Measurements from ENCODE around the gene TBX6. TPM values are rescaled to one million over a fixed set of nuclear protein-coding genes. Genes with fewer than 3 reads are reported as not detected.

The TBX6 gene
- total RNA-seq, 1 experiment from 2014 or later, result 5.1 TPM

DNA sequence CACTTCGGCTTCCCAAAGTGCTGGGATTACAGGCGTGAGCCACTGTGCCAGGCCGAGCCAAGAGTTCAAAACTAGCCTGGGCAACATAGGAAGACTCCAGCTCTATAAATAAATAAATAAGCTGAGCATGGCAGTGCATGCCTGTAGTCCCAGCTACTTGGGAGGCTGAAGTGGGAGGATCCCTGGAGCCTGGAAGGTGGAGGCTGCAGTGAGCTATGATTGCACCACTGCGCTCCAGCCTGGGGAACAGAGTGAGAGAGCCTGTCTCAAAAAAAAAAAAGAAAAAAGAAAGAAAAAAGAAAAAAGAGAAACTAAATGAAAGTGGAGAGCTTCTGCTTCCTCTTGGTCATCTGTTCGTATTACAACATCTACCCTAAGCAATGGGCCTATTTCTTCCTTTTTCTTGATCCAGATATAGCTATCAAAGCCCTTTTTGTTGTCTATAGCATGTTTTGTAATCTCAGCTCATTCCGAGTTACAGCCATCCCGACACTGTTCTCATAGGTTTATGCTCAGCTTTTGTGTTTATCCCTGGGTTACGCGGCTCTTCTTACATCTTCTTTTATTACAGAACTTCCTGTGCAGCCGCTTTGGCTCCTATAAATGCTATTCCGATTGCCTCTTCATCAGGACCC, 45.4 kb upstream of the TBX6 start:
- ChIA-PET CTCF (interaction anchor here (1.5 to 1.8 kb wide), 2 partner anchors 24 to 45 kb away, joined by 5 to 13 read pairs; partner anchors contain the start of genes GDPD3 and TBX6), POLR2A (no interaction called here)
- Mint-ChIP-seq H3K36me3 (no peaks in the 10 kb centered on the region), H3K9me3 (no peaks in the 10 kb centered on the region), H3K4me3 (no peak overlapping the region), H3K27ac (no peak overlapping the region), H3K4me1 (no peaks in the 10 kb centered on the region), H3K27me3 (ENCODE audit: low read depth) (peaks cover 26% of the 10 kb centered on the region)
- DNase-seq (ENCODE audit: low spot score) (no peak), ATAC-seq (no peak)
- no peak for TF ChIP-seq ZNF219 (CRISPR knock-in tag; IDR thresholded peaks at IDR 0.05; ENCODE audit: borderline replicate concordance)

DNA sequence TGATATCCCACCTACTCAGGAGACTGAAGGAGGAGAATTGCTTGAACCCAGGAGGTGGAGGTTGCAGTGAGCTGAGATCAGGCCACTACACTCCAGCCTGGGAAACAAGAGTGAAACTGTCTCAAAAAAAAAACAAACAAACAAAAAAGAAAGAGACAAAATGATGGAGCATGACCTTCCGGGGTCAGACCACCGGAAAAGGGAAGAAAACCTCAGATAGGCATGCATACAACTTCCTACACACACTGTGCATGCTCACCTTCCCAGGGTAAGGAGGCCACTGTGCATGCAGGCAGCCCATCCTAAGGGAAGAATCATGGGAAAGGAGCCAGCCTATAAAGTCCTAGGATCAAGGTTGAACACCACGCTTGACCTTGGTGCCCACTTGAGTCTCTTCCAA, 40.9 kb upstream of the TBX6 start:
- ChIA-PET POLR2A (no interaction called here), CTCF (interaction anchor here (1.6 kb wide), 1 partner anchor 40 kb away, joined by 3 read pairs; no protein-coding TSS in a partner anchor)
- Mint-ChIP-seq H3K27ac (no peak overlapping the region), H3K9me3 (no peaks in the 10 kb centered on the region), H3K36me3 (no peaks in the 10 kb centered on the region), H3K27me3 (ENCODE audit: low read depth) (peaks cover 30% of the 10 kb centered on the region), H3K4me1 (no peaks in the 10 kb centered on the region), H3K4me3 (no peak overlapping the region)
- ATAC-seq (no peak), DNase-seq (ENCODE audit: low spot score) (no peak)
- TF ChIP-seq ETV6 (CRISPR knock-in tag; IDR thresholded peaks at IDR 0.05) (no peak), FOXK1 (CRISPR knock-in tag; IDR thresholded peaks at IDR 0.05) (no peak), TCF7 (CRISPR knock-in tag; IDR thresholded peaks at IDR 0.05; ENCODE audit: low read depth) (no peak), GRHL2 (CRISPR knock-in tag; IDR thresholded peaks at IDR 0.05; ENCODE audit: insufficient replicate concordance, severe bottlenecking) (no peak), ZNF232 (CRISPR knock-in tag; IDR thresholded peaks at IDR 0.05) (no peak), FOXJ3 (CRISPR knock-in tag; IDR thresholded peaks at IDR 0.05; ENCODE audit: borderline replicate concordance) (no peak), KAT7 (CRISPR knock-in tag; IDR thresholded peaks at IDR 0.05; ENCODE audit: borderline replicate concordance) (no peak), SMAD3 (CRISPR knock-in tag; IDR thresholded peaks at IDR 0.05; ENCODE audit: borderline replicate concordance) (no peak), NFE2L1 (CRISPR knock-in tag; IDR thresholded peaks at IDR 0.05) (no peak), ATF1 (CRISPR knock-in tag; IDR thresholded peaks at IDR 0.05) (no peak), NFYB (CRISPR knock-in tag; conservative IDR thresholded peaks at IDR 0.05; ENCODE audit: low read depth) (no peak), MXD4 (CRISPR knock-in tag; IDR thresholded peaks at IDR 0.05; ENCODE audit: borderline replicate concordance) (no peak), OVOL2 (CRISPR knock-in tag; IDR thresholded peaks at IDR 0.05; ENCODE audit: borderline replicate concordance) (no peak), IRF2 (CRISPR knock-in tag; IDR thresholded peaks at IDR 0.05; ENCODE audit: borderline replicate concordance, low read depth) (no peak)
- TF ChIP-seq, protein P1, sequence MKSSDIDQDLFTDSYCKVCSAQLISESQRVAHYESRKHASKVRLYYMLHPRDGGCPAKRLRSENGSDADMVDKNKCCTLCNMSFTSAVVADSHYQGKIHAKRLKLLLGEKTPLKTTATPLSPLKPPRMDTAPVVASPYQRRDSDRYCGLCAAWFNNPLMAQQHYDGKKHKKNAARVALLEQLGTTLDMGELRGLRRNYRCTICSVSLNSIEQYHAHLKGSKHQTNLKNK (CRISPR knock-in tag; IDR thresholded peaks at IDR 0.05), result no peak
- TF ChIP-seq, protein P2, sequence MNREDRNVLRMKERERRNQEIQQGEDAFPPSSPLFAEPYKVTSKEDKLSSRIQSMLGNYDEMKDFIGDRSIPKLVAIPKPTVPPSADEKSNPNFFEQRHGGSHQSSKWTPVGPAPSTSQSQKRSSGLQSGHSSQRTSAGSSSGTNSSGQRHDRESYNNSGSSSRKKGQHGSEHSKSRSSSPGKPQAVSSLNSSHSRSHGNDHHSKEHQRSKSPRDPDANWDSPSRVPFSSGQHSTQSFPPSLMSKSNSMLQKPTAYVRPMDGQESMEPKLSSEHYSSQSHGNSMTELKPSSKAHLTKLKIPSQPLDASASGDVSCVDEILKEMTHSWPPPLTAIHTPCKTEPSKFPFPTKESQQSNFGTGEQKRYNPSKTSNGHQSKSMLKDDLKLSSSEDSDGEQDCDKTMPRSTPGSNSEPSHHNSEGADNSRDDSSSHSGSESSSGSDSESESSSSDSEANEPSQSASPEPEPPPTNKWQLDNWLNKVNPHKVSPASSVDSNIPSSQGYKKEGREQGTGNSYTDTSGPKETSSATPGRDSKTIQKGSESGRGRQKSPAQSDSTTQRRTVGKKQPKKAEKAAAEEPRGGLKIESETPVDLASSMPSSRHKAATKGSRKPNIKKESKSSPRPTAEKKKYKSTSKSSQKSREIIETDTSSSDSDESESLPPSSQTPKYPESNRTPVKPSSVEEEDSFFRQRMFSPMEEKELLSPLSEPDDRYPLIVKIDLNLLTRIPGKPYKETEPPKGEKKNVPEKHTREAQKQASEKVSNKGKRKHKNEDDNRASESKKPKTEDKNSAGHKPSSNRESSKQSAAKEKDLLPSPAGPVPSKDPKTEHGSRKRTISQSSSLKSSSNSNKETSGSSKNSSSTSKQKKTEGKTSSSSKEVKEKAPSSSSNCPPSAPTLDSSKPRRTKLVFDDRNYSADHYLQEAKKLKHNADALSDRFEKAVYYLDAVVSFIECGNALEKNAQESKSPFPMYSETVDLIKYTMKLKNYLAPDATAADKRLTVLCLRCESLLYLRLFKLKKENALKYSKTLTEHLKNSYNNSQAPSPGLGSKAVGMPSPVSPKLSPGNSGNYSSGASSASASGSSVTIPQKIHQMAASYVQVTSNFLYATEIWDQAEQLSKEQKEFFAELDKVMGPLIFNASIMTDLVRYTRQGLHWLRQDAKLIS (CRISPR knock-in tag; IDR thresholded peaks at IDR 0.05; ENCODE audit: borderline replicate concordance), result no peak
- TF ChIP-seq, protein P3, sequence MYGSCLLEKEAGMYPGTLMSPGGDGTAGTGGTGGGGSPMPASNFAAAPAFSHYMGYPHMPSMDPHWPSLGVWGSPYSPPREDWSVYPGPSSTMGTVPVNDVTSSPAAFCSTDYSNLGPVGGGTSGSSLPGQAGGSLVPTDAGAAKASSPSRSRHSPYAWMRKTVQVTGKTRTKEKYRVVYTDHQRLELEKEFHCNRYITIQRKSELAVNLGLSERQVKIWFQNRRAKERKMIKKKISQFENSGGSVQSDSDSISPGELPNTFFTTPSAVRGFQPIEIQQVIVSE (CRISPR knock-in tag; IDR thresholded peaks at IDR 0.05; ENCODE audit: borderline replicate concordance), result no peak
- TF ChIP-seq, protein P4, sequence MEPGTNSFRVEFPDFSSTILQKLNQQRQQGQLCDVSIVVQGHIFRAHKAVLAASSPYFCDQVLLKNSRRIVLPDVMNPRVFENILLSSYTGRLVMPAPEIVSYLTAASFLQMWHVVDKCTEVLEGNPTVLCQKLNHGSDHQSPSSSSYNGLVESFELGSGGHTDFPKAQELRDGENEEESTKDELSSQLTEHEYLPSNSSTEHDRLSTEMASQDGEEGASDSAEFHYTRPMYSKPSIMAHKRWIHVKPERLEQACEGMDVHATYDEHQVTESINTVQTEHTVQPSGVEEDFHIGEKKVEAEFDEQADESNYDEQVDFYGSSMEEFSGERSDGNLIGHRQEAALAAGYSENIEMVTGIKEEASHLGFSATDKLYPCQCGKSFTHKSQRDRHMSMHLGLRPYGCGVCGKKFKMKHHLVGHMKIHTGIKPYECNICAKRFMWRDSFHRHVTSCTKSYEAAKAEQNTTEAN (CRISPR knock-in tag; IDR thresholded peaks at IDR 0.05), result no peak
- TF ChIP-seq, protein P5, sequence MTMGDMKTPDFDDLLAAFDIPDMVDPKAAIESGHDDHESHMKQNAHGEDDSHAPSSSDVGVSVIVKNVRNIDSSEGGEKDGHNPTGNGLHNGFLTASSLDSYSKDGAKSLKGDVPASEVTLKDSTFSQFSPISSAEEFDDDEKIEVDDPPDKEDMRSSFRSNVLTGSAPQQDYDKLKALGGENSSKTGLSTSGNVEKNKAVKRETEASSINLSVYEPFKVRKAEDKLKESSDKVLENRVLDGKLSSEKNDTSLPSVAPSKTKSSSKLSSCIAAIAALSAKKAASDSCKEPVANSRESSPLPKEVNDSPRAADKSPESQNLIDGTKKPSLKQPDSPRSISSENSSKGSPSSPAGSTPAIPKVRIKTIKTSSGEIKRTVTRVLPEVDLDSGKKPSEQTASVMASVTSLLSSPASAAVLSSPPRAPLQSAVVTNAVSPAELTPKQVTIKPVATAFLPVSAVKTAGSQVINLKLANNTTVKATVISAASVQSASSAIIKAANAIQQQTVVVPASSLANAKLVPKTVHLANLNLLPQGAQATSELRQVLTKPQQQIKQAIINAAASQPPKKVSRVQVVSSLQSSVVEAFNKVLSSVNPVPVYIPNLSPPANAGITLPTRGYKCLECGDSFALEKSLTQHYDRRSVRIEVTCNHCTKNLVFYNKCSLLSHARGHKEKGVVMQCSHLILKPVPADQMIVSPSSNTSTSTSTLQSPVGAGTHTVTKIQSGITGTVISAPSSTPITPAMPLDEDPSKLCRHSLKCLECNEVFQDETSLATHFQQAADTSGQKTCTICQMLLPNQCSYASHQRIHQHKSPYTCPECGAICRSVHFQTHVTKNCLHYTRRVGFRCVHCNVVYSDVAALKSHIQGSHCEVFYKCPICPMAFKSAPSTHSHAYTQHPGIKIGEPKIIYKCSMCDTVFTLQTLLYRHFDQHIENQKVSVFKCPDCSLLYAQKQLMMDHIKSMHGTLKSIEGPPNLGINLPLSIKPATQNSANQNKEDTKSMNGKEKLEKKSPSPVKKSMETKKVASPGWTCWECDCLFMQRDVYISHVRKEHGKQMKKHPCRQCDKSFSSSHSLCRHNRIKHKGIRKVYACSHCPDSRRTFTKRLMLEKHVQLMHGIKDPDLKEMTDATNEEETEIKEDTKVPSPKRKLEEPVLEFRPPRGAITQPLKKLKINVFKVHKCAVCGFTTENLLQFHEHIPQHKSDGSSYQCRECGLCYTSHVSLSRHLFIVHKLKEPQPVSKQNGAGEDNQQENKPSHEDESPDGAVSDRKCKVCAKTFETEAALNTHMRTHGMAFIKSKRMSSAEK (CRISPR knock-in tag; IDR thresholded peaks at IDR 0.05; ENCODE audit: borderline replicate concordance), result no peak

Data from WTC11 (cell line).